Adrenal gland (tissue), 12 donors: ENCODE results near the gene CRTAP. TPM values are rescaled to one million over a fixed set of nuclear protein-coding genes. Genes with fewer than 3 reads are reported as not detected.
"Not testable (repeated sequence)": the region's sequence is repeated elsewhere in the genome, so short reads cannot be mapped to it uniquely, and the experiment has no call there.

ENCODE experiments used
- DNase-seq, 7 donors: peaks; one replicate each; pipeline ENCODE4 v3.0.0-alpha.2; 2019 to 2020
- H3K27ac ChIP-seq, 5 donors: fragments of 200-600 bp; sonication (generic) in 4 of 5; 1 replicate in 3 of 5; 2 replicates in 2 of 5; pipeline versions ENCODE4 v1.5.1 to v1.8.0; 2016 to 2020; ENCODE audit warnings: mild to moderate bottlenecking in 1 of 5
- H3K27me3 ChIP-seq: fragments of 200-600 bp; 2 replicates; pipeline ENCODE4 v1.8.0; 2021
- H3K36me3 ChIP-seq, 2 donors: fragments of 200-600 bp; replicated peaks in 1 of 2; 1 replicate in 1 of 2; 2 replicates in 1 of 2; pipeline versions ENCODE4 v1.5.1 to v1.8.0; 2018 to 2022
- H3K4me1 ChIP-seq, 2 donors: fragments of 200-600 bp; replicated peaks in 1 of 2; 1 replicate in 1 of 2; 2 replicates in 1 of 2; pipeline versions ENCODE4 v1.5.1 to v1.8.0; 2018 to 2021
- H3K4me3 ChIP-seq, 4 donors: fragments of 200-600 bp; sonication (generic) in 3 of 4; one replicate each; pipeline ENCODE4 v1.5.1; 2016 to 2018
- H3K9me3 ChIP-seq, 3 donors: fragments of 200-600 bp; sonication (generic) in 1 of 3; replicated peaks in 1 of 3; 1 replicate in 2 of 3; 2 replicates in 1 of 3; pipeline versions ENCODE4 v1.5.1 to v1.8.0; 2016 to 2021
- POLR2A ChIP-seq, 2 donors: fragments of 450-650 bp; IDR thresholded peaks; one replicate each; pipeline ENCODE4 v1.6.1; 2017; ENCODE audit warnings: antibody characterized with exemption in 2 of 2, mild to moderate bottlenecking in 2 of 2, moderate library complexity in 1 of 2
- WGBS, 4 donors: extraction: QIAGEN DNeasy Blood & Tissue Kit in 2 of 4; methylation state at CpG; one replicate each; pipeline versions ENCODE4 v1.1.5 to v1.1.7; 2013 to 2017; 5-methylcytosine and 5-hydroxymethylcytosine counted together
- intact Hi-C, 2 donors: fragments of 100-400 bp; cut with DNase I; formaldehyde crosslinking; loops; one replicate each; pipeline versions ENCODE4 v1.14.1 to v1.15.0; 2022 to 2023
- polyA plus RNA-seq, 3 donors: library from polyadenylated mRNA; stranded (reverse); fragments of 200-250 nt in 2 of 3; fragments of 350-450 nt in 1 of 3; fragmentation: Illumina TruSeq in 1 of 3; extraction: RNeasy Lipid Tissue Mini Kit (QIAGEN cat#74804) in 1 of 3; gene quantifications; one replicate each; pipeline ENCODE4 v1.2.3, GENCODE V29; 2013 to 2014
- total RNA-seq, 9 donors: library from RNA; depleted of rRNA in 4 of 9; stranded (reverse); fragments of >200 nt in 4 of 9; fragments of 120-200 nt in 1 of 9; fragmentation: NEBNext Ultra II Directional in 1 of 9; extraction: Animal tissue kit (Norgen Biotek cat#: 25700) in 1 of 9; gene quantifications; one replicate each; pipeline versions ENCODE4 v1.1.0 to v1.2.4, GENCODE V29; 2013 to 2023
- TF ChIP-seq, protein P1 (sequence below), 6 experiments: fragments of 450-650 bp in 4 of 6; fragments of 200-600 bp in 2 of 6; sonication (generic) in 1 of 6; IDR thresholded peaks; 1 replicate in 5 of 6; 2 replicates in 1 of 6; pipeline versions ENCODE4 v1.5.1 to v1.8.0; 2016 to 2021; ENCODE audit warnings: antibody characterized with exemption in 6 of 6, mild to moderate bottlenecking in 2 of 6, moderate library complexity in 1 of 6
- donor health status: healthy with polysubstance abuse.
- donor health status: Bipolar disorder and iron deficiency.
- donor health status: DM: yes; HTN: yes; CAD: no.
- donor health status: DM: no; HTN: no; CAD: no.
- donor health status: DM: no; HTN: no; CAD: no.
- donor health status: DM: yes; HTN: yes; CAD: no.

Gene CRTAP
- total and polyA plus RNA-seq, 12 donors: 64.5 to 677 (median 282) TPM

DNA sequence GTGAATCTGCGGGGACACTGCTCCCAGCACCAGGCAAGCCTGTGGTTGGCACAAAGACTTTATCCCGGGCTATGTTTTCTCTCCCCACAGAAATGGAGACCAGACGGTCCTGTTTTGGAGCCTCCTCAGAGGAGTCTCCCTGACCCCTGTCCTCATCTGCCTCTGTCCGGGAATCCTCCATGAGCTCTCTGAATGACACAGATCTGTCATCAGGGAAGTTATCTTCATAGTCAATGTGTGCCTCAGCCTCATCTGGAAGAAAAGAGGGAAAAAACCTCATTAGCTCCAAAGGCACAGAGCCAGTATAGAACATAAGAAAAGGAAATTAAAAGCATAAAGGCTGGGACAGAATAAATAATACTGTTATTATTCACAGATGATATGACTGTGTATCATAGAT, 40.0 kb downstream of the CRTAP start:
- WGBS, 4 donors: 81 to 88% (median 85%) methylated on average over 4 of the region's 4 CpGs
- Histone ChIP-seq H3K4me3 (no peak overlapping the region), H3K27me3 (no peaks in the 10 kb centered on the region), H3K36me3 (no peaks in the 10 kb centered on the region), H3K9me3 (no peaks in the 10 kb centered on the region), H3K4me1 (no peaks in the 10 kb centered on the region), H3K27ac (no peak overlapping the region)
- no peak for TF ChIP-seq POLR2A (IDR thresholded peaks at IDR 0.05)
- TF ChIP-seq, protein P1, sequence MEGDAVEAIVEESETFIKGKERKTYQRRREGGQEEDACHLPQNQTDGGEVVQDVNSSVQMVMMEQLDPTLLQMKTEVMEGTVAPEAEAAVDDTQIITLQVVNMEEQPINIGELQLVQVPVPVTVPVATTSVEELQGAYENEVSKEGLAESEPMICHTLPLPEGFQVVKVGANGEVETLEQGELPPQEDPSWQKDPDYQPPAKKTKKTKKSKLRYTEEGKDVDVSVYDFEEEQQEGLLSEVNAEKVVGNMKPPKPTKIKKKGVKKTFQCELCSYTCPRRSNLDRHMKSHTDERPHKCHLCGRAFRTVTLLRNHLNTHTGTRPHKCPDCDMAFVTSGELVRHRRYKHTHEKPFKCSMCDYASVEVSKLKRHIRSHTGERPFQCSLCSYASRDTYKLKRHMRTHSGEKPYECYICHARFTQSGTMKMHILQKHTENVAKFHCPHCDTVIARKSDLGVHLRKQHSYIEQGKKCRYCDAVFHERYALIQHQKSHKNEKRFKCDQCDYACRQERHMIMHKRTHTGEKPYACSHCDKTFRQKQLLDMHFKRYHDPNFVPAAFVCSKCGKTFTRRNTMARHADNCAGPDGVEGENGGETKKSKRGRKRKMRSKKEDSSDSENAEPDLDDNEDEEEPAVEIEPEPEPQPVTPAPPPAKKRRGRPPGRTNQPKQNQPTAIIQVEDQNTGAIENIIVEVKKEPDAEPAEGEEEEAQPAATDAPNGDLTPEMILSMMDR (IDR thresholded peaks at IDR 0.05): no peak
- intact Hi-C loops: no loop called here
- no peak for DNase-seq

DNA sequence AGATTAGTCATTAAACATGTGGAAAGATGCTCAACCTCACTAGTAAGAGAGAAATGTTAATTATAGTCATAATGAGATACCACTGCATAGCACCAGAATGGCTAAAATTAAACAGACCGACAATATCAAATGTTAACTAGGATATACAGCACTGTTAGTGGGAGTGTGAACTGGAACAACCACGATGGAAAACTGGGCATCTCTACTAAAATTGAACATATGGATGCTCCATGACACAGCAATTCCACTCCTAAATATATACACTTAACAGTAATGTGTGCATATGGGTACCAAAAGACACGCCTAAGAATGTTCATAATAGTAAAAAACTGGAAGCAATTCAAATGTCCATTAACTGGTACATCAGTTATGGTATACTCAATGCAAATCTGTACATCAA, 41.5 kb downstream of the CRTAP start:
- 72 to 84% (median 81%) methylated on average over 3 of the region's 3 CpGs for whole genome bisulfite sequencing, 4 donors
- no peaks in the 10 kb centered on the region for H3K4me1 ChIP-seq
- no peak for DNase-seq
- intact Hi-C loops: no loop called here
- H3K27ac ChIP-seq: no peak overlapping the region
- no peaks in the 10 kb centered on the region for H3K36me3 ChIP-seq
- no peaks in the 10 kb centered on the region for H3K9me3 ChIP-seq
- no peak overlapping the region for H3K4me3 ChIP-seq
- TF ChIP-seq POLR2A (IDR thresholded peaks at IDR 0.05): no peak
- TF ChIP-seq, protein P1 (IDR thresholded peaks at IDR 0.05): no peak
- H3K27me3 ChIP-seq: no peaks in the 10 kb centered on the region

DNA sequence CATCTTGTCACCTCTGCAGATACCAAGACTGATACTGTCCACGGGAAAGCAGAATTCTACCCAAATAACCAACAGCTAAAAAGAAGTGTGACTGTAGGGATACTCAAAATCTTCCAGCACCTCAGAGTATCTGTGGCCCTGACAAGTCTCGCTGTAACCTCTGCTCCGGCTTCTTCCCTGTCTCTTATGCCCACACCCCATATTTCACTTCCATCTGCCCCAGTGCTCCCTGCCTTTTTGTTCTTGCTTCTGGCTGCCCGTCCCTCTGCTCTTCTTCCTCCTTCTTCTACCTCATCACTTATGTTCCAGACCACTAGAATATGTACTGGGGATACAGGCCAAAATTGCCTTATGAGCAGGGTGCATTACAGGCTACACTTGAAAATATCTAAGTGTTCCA, 45.4 kb downstream of the CRTAP start:
- Histone ChIP-seq H3K4me3 (no peak overlapping the region), H3K36me3 (no peaks in the 10 kb centered on the region), H3K4me1 (no peaks in the 10 kb centered on the region), H3K27ac (no peak overlapping the region), H3K27me3 (no peaks in the 10 kb centered on the region), H3K9me3 (no peaks in the 10 kb centered on the region)
- 72 to 87% (median 81%) methylated on average over 4 of the region's 4 CpGs for WGBS, 4 donors
- intact Hi-C loops: no loop called here
- DNase-seq: no peak
- TF ChIP-seq, protein P1 (IDR thresholded peaks at IDR 0.05): no peak
- TF ChIP-seq POLR2A (IDR thresholded peaks at IDR 0.05): no peak

- DNase-seq: no peak
- 62 to 74% (median 73%) methylated on average over 3 of the region's 3 CpGs for WGBS, 4 donors
- intact Hi-C loops: no loop called here
- no peak for TF ChIP-seq POLR2A (IDR thresholded peaks at IDR 0.05)
- TF ChIP-seq, protein P1 (IDR thresholded peaks at IDR 0.05): no peak
- no peak overlapping the region for H3K4me3 ChIP-seq
- H3K4me1 ChIP-seq: no peaks in the 10 kb centered on the region
- H3K27me3 ChIP-seq: no peaks in the 10 kb centered on the region
- H3K36me3 ChIP-seq: no peaks in the 10 kb centered on the region
- H3K27ac ChIP-seq: no peak overlapping the region
- H3K9me3 ChIP-seq: no peaks in the 10 kb centered on the region
Measured at GRCh38 chr3:33159981-33160380, 46.2 kb downstream of the CRTAP start.

DNA sequence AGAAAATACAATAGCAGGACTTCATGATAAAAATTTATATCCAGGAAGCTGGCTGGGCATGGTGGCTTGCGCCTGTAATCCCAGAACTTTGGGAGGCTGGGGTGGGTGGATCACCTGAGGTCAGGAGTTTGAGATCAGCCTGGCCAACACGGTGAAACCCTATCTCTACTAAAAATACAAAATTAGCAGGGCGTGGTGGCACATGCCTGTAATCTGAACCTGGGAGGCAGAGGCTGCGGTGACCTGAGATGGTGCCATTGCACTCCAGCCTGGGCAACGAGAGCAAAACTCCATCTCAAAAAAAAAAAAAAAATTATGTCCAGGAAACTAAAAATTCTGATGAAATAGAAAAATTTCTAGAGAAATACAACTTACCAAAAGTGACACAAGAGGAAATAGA, 48.8 kb downstream of the CRTAP start:
- intact Hi-C loops, H3K36me3 ChIP-seq, H3K27ac ChIP-seq, H3K4me3 ChIP-seq, H3K27me3 ChIP-seq, H3K9me3 ChIP-seq, DNase-seq, H3K4me1 ChIP-seq: not testable (repeated sequence)
- WGBS, 4 donors: 80 to 89% (median 81%) methylated on average over 5 of the region's 5 CpGs
